Spleen (tissue), 7 donors: ENCODE data around the gene SLC6A18.

Experiments
- CTCF ChIP-seq, 11 experiments: fragments of 200-600 bp in 7 of 11; fragments of 450-650 bp in 4 of 11; sonication (generic) in 4 of 11; IDR thresholded peaks in 8 of 11; conservative IDR thresholded peaks in 3 of 11; 1 replicate in 7 of 11; 2 replicates in 4 of 11; pipeline versions ENCODE4 v1.4.0 to v1.8.0; 2016 to 2021; ENCODE audit warnings: antibody characterized with exemption in 11 of 11, inconsistent platforms in 4 of 11, mild to moderate bottlenecking in 1 of 11
- POLR2A ChIP-seq, 3 donors: fragments of 450-650 bp; IDR thresholded peaks; one replicate each; pipeline ENCODE4 v1.5.1; 2017; ENCODE audit warnings: antibody characterized with exemption in 3 of 3, mild to moderate bottlenecking in 1 of 3
- donor health status: DM: no; HTN: no; CAD: no; lungs with moderate emphysema.
- donor health status: DM: no; HTN: no; CAD: no.
- donor health status: DM: no; HTN: no; CAD: no.

GRCh38 chr5:1252681-1253080, 27.5 kb downstream of the SLC6A18 start:
- no peak for TF ChIP-seq CTCF (IDR thresholded peaks at IDR 0.05 in 8 of 11, conservative IDR thresholded peaks at IDR 0.05 in 3 of 11)
- no peak for TF ChIP-seq POLR2A (IDR thresholded peaks at IDR 0.05)
